HUES48 (cell line): ENCODE data around the gene TBC1D17.

ENCODE experiments used
- H3K27ac ChIP-seq: one replicate; pipeline ENCODE4 v1.7.0; 2013; ENCODE audit warnings: low read depth, low read length, inconsistent platforms
- H3K27me3 ChIP-seq: 2 replicates; pipeline ENCODE4 v1.6.1; 2013; ENCODE audit warnings: mild to moderate bottlenecking, low read length; ENCODE audit not compliant: control insufficient read depth, insufficient read depth
- H3K36me3 ChIP-seq: 2 replicates; pipeline ENCODE4 v1.6.1; 2013; ENCODE audit warnings: low read length; ENCODE audit not compliant: control insufficient read depth, insufficient read depth
- H3K4me1 ChIP-seq: 2 replicates; pipeline ENCODE4 v1.6.1; 2013; ENCODE audit warnings: mild to moderate bottlenecking, low read length; ENCODE audit not compliant: control insufficient read depth, insufficient read depth
- H3K4me3 ChIP-seq: 2 replicates; pipeline ENCODE4 v1.5.1; 2013; ENCODE audit warnings: mild to moderate bottlenecking, low read depth, low read length
- H3K9ac ChIP-seq: 2 replicates; pipeline ENCODE4 v1.6.1; 2013; ENCODE audit warnings: mild to moderate bottlenecking, low read depth, low read length, moderate library complexity
- H3K9me3 ChIP-seq: 2 replicates; pipeline ENCODE4 v1.6.1; 2013; ENCODE audit warnings: low read length; ENCODE audit not compliant: control insufficient read depth, insufficient read depth

The TBC1D17 gene

GRCh38 chr19:49904136-49904535, 26.6 kb downstream of the TBC1D17 start:
- H3K4me1 ChIP-seq: peaks cover 7% of the 10 kb centered on the region; the same call in 1 of the 2 replicates
- peaks cover 25% of the 10 kb centered on the region for H3K36me3 ChIP-seq
- H3K27me3 ChIP-seq: no peaks in the 10 kb centered on the region
- no peak overlapping the region for H3K9ac ChIP-seq
- H3K9me3 ChIP-seq: no peaks in the 10 kb centered on the region
- no peak overlapping the region for H3K27ac ChIP-seq
- no peak overlapping the region for H3K4me3 ChIP-seq

- H3K9me3 ChIP-seq: no peaks in the 10 kb centered on the region
- peaks cover 52% of the 10 kb centered on the region for H3K36me3 ChIP-seq
- H3K4me1 ChIP-seq: peaks cover 7% of the 10 kb centered on the region; the same call in 1 of the 2 replicates
- no peak overlapping the region for H3K4me3 ChIP-seq
- no peak overlapping the region for H3K9ac ChIP-seq
- no peaks in the 10 kb centered on the region for H3K27me3 ChIP-seq
- no peak overlapping the region for H3K27ac ChIP-seq
These were observed 29.5 kb downstream of the TBC1D17 start for GRCh38 chr19:49906879-49907564.

- Histone ChIP-seq H3K9ac (no peak overlapping the region), H3K9me3 (no peaks in the 10 kb centered on the region), H3K4me3 (no peak overlapping the region), H3K27ac (no peak overlapping the region), H3K4me1 (peaks cover 7% of the 10 kb centered on the region; the same call in 1 of the 2 replicates), H3K27me3 (no peaks in the 10 kb centered on the region), H3K36me3 (peaks cover 59% of the 10 kb centered on the region)
These were observed 30.4 kb downstream of the TBC1D17 start for GRCh38 chr19:49907745-49908446.

- H3K4me1 ChIP-seq: peaks cover 7% of the 10 kb centered on the region; the same call in 1 of the 2 replicates
- H3K36me3 ChIP-seq: peaks cover 67% of the 10 kb centered on the region
These were observed 31.2 kb downstream of the TBC1D17 start for GRCh38 chr19:49908480-49909420.

DNA sequence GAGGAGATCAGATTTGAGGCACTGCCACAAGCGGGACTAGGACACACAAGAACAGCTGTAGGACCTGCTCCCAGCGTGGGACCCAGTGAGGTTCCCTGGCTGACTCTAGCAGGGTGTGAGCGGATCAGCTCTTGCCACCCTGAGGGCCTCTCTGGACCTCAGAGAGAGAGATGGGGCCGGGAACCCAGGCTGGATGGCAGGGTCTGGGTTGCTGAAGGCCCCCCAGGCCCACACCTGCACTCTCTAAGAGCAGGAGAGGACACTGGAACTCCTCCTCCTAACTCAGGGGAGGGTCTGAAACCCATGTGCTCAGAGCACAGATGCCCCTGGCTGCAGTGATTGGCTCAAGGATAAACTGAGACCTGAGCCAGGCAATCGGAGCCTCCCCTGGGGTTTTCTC, 32.7 kb downstream of the TBC1D17 start:
- Histone ChIP-seq H3K4me3 (no peak overlapping the region), H3K27ac (no peak overlapping the region), H3K36me3 (peaks cover 79% of the 10 kb centered on the region), H3K9ac (no peak overlapping the region), H3K4me1 (peaks cover 7% of the 10 kb centered on the region; the same call in 1 of the 2 replicates), H3K9me3 (no peaks in the 10 kb centered on the region), H3K27me3 (no peaks in the 10 kb centered on the region)

More at GRCh38 chr19:49908480-49909420, 31.2 kb downstream of the TBC1D17 start:
- H3K27me3 ChIP-seq: no peaks in the 10 kb centered on the region
- H3K4me3 ChIP-seq: no peak overlapping the region
- no peaks in the 10 kb centered on the region for H3K9me3 ChIP-seq
- H3K9ac ChIP-seq: no peak overlapping the region
- no peak overlapping the region for H3K27ac ChIP-seq

DNA sequence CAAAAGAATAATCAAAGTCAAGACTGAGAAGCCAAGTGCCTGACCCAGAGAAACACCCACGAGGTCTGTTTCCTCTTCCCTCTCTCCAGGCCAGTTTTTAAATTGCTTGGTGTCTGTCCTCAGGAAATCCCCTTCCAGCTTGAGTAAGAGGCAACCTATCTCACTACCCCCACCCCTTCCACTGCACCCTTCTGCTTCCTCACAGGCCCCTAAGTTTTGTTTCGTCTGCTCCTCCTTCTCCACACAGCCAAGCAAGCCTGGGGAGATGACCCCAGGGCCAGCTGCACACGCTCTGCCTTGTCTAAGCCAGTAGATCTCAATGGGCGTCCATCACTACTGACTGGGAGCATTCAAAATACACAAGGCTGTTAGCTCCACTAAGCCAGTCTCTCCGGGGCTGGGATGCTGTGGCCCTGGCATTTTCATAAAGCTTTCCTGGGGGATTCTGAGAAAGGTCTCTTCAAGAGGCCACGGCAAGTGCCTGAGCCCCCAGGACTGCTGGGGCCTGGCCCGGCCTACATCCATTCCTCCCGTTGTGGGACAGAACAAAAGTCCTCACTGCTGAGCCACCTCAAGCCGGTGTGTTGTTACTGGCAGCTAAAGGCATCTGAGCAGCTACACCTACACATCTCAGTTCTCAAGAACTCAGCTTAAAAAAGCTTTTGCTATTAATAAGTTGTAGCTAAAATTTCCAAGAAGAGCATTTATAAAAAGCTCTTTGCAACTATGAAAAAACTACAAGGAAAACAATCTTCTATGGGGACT, 34.1 kb downstream of the TBC1D17 start:
- Histone ChIP-seq H3K27me3 (no peaks in the 10 kb centered on the region), H3K4me1 (peaks cover 7% of the 10 kb centered on the region; the same call in 1 of the 2 replicates), H3K4me3 (no peak overlapping the region), H3K36me3 (peaks cover 88% of the 10 kb centered on the region), H3K9me3 (no peaks in the 10 kb centered on the region), H3K9ac (no peak overlapping the region), H3K27ac (no peak overlapping the region)

- no peaks in the 10 kb centered on the region for H3K27me3 ChIP-seq
- no peak overlapping the region for H3K4me3 ChIP-seq
- no peak overlapping the region for H3K9ac ChIP-seq
- H3K4me1 ChIP-seq: no peaks in the 10 kb centered on the region
- H3K27ac ChIP-seq: no peak overlapping the region
- no peaks in the 10 kb centered on the region for H3K9me3 ChIP-seq
- H3K36me3 ChIP-seq: peaks cover 89% of the 10 kb centered on the region
These were observed 35.6 kb downstream of the TBC1D17 start for GRCh38 chr19:49912965-49913685.

GRCh38 chr19:49913720-49914119, 36.2 kb downstream of the TBC1D17 start:
- Histone ChIP-seq H3K27me3 (no peaks in the 10 kb centered on the region), H3K36me3 (peaks cover 88% of the 10 kb centered on the region), H3K4me1 (no peaks in the 10 kb centered on the region), H3K9ac (no peak overlapping the region), H3K9me3 (no peaks in the 10 kb centered on the region), H3K27ac (no peak overlapping the region), H3K4me3 (no peak overlapping the region)

GRCh38 chr19:49915271-49915670, 37.8 kb downstream of the TBC1D17 start:
- no peaks in the 10 kb centered on the region for H3K4me1 ChIP-seq
- H3K9me3 ChIP-seq: no peaks in the 10 kb centered on the region
- no peak overlapping the region for H3K9ac ChIP-seq
- peaks cover 79% of the 10 kb centered on the region for H3K36me3 ChIP-seq
- H3K27me3 ChIP-seq: no peaks in the 10 kb centered on the region
- no peak overlapping the region for H3K4me3 ChIP-seq
- no peak overlapping the region for H3K27ac ChIP-seq
